ENCODE data around the gene ATOSB.

Gene ATOSB

DNA sequence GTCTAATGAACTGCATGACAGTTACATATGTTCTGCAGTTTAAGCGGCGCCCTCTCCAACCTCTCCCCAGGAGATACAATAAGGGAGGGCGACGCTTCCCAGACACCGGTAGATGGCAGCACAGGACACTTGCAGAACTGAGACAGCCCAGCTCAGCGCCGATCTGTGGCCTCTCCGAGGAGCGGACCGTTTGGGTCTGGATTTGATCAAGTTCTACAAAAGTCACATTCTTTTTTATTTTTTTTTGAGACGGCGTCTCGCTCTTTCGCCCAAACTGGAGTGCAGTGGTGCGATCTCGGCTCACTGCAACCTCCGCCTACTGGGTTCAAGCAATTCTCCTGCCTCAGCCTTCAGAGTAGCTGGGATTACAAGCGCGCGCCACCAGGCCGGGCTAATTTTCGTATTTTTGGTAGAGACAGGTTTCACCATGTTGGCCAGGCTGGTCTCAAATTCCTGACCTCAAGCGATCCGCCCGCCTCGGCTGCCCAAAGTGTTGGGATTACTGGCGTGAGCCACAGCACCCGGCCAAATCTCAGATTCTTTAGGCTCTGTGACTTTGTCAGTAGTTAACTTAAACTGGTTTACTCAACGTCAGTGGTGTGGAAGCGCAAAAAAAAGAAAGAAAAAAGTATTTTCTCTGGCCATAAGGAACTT lies 1.4 kb upstream of the ATOSB start:
- TF ChIP-seq, protein P1, sequence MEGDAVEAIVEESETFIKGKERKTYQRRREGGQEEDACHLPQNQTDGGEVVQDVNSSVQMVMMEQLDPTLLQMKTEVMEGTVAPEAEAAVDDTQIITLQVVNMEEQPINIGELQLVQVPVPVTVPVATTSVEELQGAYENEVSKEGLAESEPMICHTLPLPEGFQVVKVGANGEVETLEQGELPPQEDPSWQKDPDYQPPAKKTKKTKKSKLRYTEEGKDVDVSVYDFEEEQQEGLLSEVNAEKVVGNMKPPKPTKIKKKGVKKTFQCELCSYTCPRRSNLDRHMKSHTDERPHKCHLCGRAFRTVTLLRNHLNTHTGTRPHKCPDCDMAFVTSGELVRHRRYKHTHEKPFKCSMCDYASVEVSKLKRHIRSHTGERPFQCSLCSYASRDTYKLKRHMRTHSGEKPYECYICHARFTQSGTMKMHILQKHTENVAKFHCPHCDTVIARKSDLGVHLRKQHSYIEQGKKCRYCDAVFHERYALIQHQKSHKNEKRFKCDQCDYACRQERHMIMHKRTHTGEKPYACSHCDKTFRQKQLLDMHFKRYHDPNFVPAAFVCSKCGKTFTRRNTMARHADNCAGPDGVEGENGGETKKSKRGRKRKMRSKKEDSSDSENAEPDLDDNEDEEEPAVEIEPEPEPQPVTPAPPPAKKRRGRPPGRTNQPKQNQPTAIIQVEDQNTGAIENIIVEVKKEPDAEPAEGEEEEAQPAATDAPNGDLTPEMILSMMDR (conservative IDR thresholded peaks at IDR 0.05), result peak; percentile 99
- H3K27ac ChIP-seq, result peak overlapping the region; percentile 82

DNA sequence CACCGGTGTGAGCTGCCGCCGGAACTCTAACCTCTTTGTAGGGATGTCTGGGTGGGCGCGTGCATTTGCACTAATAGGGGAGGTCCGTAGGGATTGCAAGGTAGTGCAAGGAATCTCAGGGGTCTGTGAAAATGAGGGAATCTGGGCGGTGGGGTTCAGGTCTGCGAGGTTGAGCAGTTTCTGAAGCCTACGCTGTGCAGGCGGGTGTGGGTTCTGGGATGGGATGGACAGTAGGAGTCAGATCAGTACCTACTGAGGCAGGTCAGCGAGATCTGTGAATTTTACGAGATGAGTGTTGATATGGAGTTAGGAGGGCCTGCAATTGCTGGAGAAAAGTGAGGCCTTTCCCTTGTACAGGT lies 856 bp upstream of the ATOSB start:
- TF ChIP-seq, protein P1 (conservative IDR thresholded peaks at IDR 0.05), result no peak
- peak overlapping the region; percentile 82 for H3K27ac ChIP-seq

- TF ChIP-seq, protein P1 (conservative IDR thresholded peaks at IDR 0.05), result no peak
- peak overlapping the region; percentile 82 for H3K27ac ChIP-seq
These were observed 628 bp downstream of the ATOSB start for GRCh38 chr9:35114840-35115628.

- TF ChIP-seq, protein P1 (conservative IDR thresholded peaks at IDR 0.05), result no peak
- peak overlapping the region; percentile 82 for H3K27ac ChIP-seq
These were observed 1.4 kb downstream of the ATOSB start for GRCh38 chr9:35114113-35114839.

DNA sequence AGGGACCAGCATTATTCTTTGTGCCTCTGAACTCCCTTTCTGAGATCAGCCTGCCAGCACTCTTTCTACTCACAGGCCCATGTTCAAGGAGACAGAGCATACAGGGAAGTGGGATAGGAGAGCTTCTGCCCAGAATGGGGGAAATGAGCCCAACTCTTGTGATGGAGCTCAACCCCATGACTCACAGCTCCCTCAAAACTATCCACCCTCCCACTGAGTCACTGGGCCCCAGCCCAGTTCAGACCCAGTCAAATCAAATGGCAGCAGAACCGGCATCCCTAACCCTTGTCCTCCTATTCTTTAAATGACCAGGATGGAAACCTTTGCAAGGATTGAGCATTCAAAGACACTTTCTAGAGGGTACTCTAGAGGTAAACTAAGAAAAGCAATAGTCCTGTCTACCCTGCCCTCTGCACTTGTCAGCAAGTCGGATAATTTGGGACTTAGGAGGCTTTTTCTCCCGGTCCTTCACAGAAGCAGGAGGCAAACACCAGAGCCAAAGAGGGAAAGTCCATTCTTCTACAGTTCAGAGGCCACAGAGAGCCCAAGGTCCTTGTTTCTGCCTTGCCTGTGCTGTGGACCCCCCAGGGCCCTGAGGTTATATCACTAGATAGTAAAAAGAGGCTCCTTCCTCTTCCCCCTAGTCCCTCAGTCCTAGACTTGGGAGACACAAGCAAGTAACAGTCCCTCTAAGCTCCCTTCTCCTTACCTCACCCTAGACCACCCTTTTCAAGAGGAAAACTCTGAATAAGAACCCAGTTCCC lies 3.2 kb downstream of the ATOSB start:
- peak overlapping the region; percentile 82; the same call in 1 of the 2 replicates for H3K27ac ChIP-seq
- TF ChIP-seq, protein P1 (conservative IDR thresholded peaks at IDR 0.05), result no peak

DNA sequence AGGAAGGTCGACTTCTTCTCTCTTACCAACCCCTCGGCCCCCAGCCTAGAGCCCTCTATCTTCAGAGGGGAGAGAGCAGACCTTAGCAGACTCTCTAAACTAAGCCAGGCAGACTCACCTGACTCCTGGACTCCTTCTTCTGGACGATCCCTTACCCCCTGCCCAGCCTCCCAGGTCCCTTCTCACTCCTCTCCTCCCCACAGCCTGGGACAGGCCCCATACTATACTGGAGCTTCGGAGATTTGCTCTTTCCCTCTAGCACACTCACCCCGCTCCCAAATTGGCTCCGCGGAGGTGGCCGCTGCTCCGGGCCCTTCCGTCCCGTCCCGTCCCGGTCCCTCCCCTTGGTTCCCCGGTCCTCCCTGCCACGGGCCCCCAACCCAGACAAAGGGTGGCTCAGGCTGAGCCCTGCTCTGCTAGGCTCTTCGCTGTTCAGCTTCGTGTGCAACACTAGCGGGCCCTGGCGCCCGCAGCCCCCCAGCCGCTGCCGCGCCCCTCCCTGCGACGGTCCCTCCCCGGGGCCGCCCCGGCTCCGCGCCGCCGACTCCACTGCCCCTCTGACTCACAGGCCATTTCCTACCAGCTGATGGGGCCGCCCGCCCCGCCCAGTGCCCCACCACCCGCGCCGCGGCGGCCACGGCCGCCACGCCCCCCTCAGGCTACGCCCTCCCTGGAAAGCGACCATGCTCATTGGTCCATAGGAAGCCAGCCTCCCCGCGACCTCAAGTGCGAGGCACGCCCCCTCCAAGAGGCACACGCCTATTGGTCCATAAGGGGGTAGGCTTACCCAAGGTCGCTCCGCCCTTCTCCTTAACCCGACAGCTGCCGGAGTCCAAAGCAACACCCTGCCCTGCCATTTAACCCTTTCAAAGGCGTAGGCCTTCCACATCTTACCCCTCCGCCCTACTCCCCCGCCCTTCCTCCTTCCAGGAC lies 4.4 kb downstream of the ATOSB start:
- peak overlapping the region; percentile 53; the same call in 1 of the 2 replicates for H3K27ac ChIP-seq
- TF ChIP-seq, protein P1 (conservative IDR thresholded peaks at IDR 0.05), result no peak
